CD4-positive, alpha-beta T cell treated with Interleukin-21 for 1 hour (primary cell): ENCODE results near the gene NPPA.

ENCODE experiments used
- DNase-seq: peaks from one replicate; pipeline ENCODE4 v3.0.0-alpha.2; 2020

The NPPA gene

GRCh38 chr1:11841245-11842153 lies 6.1 kb downstream of the NPPA start:
- no peak for DNase-seq

GRCh38 chr1:11839727-11840705 lies 7.6 kb downstream of the NPPA start:
- no peak for DNase-seq

- peak; percentile 76 for DNase-seq
Observed at GRCh38 chr1:11838349-11839272, 9.0 kb downstream of the NPPA start.

GRCh38 chr1:11837767-11838348 lies 9.7 kb downstream of the NPPA start:
- no peak for DNase-seq

GRCh38 chr1:11836955-11837766 lies 10.4 kb downstream of the NPPA start:
- DNase-seq, result no peak

- DNase-seq, result no peak
Observed at GRCh38 chr1:11835441-11836225, 11.9 kb downstream of the NPPA start.

- no peak for DNase-seq
Observed at GRCh38 chr1:11833900-11834299, 13.7 kb downstream of the NPPA start.

GRCh38 chr1:11833497-11833896 lies 14.1 kb downstream of the NPPA start:
- no peak for DNase-seq

- no peak for DNase-seq
Observed at GRCh38 chr1:11831945-11832725, 15.4 kb downstream of the NPPA start.

GRCh38 chr1:11828511-11828910 lies 19.1 kb downstream of the NPPA start:
- no peak for DNase-seq

GRCh38 chr1:11826946-11827345 lies 20.6 kb downstream of the NPPA start:
- no peak for DNase-seq

GRCh38 chr1:11825131-11825530 lies 22.5 kb downstream of the NPPA start:
- DNase-seq, result no peak

- DNase-seq, result no peak
Observed at GRCh38 chr1:11823366-11824137, 24.0 kb downstream of the NPPA start.

- DNase-seq, result no peak
Observed at GRCh38 chr1:11822091-11822490, 25.5 kb downstream of the NPPA start.

- no peak for DNase-seq
Observed at GRCh38 chr1:11817192-11817591, 30.4 kb downstream of the NPPA start.

GRCh38 chr1:11813021-11813420 lies 34.6 kb downstream of the NPPA start:
- DNase-seq, result no peak

- DNase-seq, result no peak
Observed at GRCh38 chr1:11807133-11807532, 40.5 kb downstream of the NPPA start.

- peak; percentile 19 for DNase-seq
Observed at GRCh38 chr1:11806307-11806936, 41.2 kb downstream of the NPPA start.
